H1 (cell line): ENCODE data around the gene CIC. TPM values are rescaled to one million over a fixed set of nuclear protein-coding genes. Genes with fewer than 3 reads are reported as not detected.

Source experiments
- CTCF ChIA-PET: fragments of 300-600 bp; sonication (Branson Sonifier 250); formaldehyde crosslinking; loops from one replicate; lab custom pipeline; 2021; ENCODE audit not compliant: partially characterized antibody; lab: Charles Lee
- POLR2A ChIA-PET: fragments of 300-600 bp; sonication (Branson Sonifier 250); formaldehyde crosslinking; loops from one replicate; lab custom pipeline; 2021; ENCODE audit warnings: inconsistent platforms; ENCODE audit not compliant: partially characterized antibody; lab: Charles Lee
- DNase-seq, 2 experiments: peaks; one replicate each; pipeline versions ENCODE4 v3.0.0 to v3.0.0-alpha.2; 2010 to 2022; ENCODE audit warnings: low spot score in 2 of 2, low read depth in 1 of 2, mixed read lengths in 1 of 2
- FAIRE-seq: peaks from 2 replicates; lab custom pipeline; 2011; peaks lifted over from hg19 to GRCh38; lab: Jason Lieb, UNC
- H2AFZ ChIP-seq: 2 replicates; pipeline ENCODE4 v1.8.1; 2012; ENCODE audit warnings: low read length, inconsistent platforms
- H2AK5ac ChIP-seq: 2 replicates; pipeline ENCODE4 v1.6.1; 2013; ENCODE audit warnings: low read depth, low read length
- H2BK120ac ChIP-seq: replicated peaks from 2 replicates; pipeline ENCODE3; 2013; ENCODE audit warnings: low read depth, low read length, inconsistent platforms
- H2BK12ac ChIP-seq: 2 replicates; pipeline ENCODE4 v1.6.1; 2013; ENCODE audit warnings: low read depth, low read length
- H2BK15ac ChIP-seq: 2 replicates; pipeline ENCODE4 v1.6.1; 2013; ENCODE audit warnings: low read length
- H2BK20ac ChIP-seq: 2 replicates; pipeline ENCODE4 v1.6.1; 2013; ENCODE audit warnings: low read length
- H2BK5ac ChIP-seq: 2 replicates; pipeline ENCODE4 v1.6.1; 2013; ENCODE audit warnings: low read depth, low read length
- H3K14ac ChIP-seq: 2 replicates; pipeline ENCODE4 v1.6.1; 2013; ENCODE audit warnings: inconsistent platforms; ENCODE audit not compliant: insufficient read length
- H3K18ac ChIP-seq: 2 replicates; pipeline ENCODE4 v1.6.1; 2013; ENCODE audit warnings: low read length; ENCODE audit errors: extremely low read depth
- H3K23ac ChIP-seq: 2 replicates; pipeline ENCODE4 v1.6.1; 2013; ENCODE audit warnings: inconsistent platforms; ENCODE audit not compliant: insufficient read length
- H3K23me2 ChIP-seq: 2 replicates; pipeline ENCODE4 v1.6.1; 2013; ENCODE audit warnings: low read depth, low read length
- H3K27ac ChIP-seq: 2 replicates; pipeline ENCODE4 v1.6.1; 2011; ENCODE audit warnings: low read depth, low read length, inconsistent platforms
- H3K27me3 ChIP-seq, 4 experiments: replicated peaks in 1 of 4; 1 replicate in 1 of 4; 2 replicates in 3 of 4; pipeline versions ENCODE4 v1.6.1 to v1.8.1; 2011 to 2013; ENCODE audit warnings: low read length in 3 of 4, mild to moderate bottlenecking in 3 of 4, inconsistent platforms in 2 of 4, mixed read lengths in 2 of 4, moderate library complexity in 1 of 4; ENCODE audit not compliant: control insufficient read depth in 3 of 4, insufficient read depth in 3 of 4; ENCODE audit errors: extremely low read depth in 1 of 4
- H3K36me3 ChIP-seq, 4 experiments: 2 replicates each; pipeline versions ENCODE4 v1.6.1 to v1.8.1; 2011 to 2013; ENCODE audit warnings: mild to moderate bottlenecking in 4 of 4, low read length in 3 of 4, moderate library complexity in 2 of 4, control low read depth in 1 of 4, inconsistent platforms in 1 of 4; ENCODE audit not compliant: insufficient read depth in 4 of 4, control insufficient read depth in 2 of 4
- H3K4ac ChIP-seq: replicated peaks from 2 replicates; pipeline ENCODE3; 2013; ENCODE audit warnings: low read length, low read depth, mixed read lengths, inconsistent platforms; ENCODE audit not compliant: insufficient read length
- H3K4me1 ChIP-seq, 4 experiments: replicated peaks in 1 of 4; 1 replicate in 1 of 4; 2 replicates in 3 of 4; pipeline versions ENCODE4 v1.6.1 to v1.8.1; 2011 to 2013; ENCODE audit warnings: low read length in 3 of 4, inconsistent platforms in 2 of 4, mixed read lengths in 1 of 4; ENCODE audit not compliant: insufficient read depth in 4 of 4, control insufficient read depth in 3 of 4
- H3K4me2 ChIP-seq, 2 experiments: 2 replicates each; pipeline versions ENCODE4 v1.6.1 to v1.8.1; 2011 to 2013; ENCODE audit warnings: low read depth in 2 of 2, low read length in 2 of 2, control low read depth in 1 of 2, inconsistent platforms in 1 of 2, mild to moderate bottlenecking in 1 of 2; ENCODE audit not compliant: insufficient read depth in 1 of 2
- H3K4me3 ChIP-seq, 4 experiments: fragments of 200-600, 300-600 bp in 1 of 4; sonication (generic), shearing (Covaris generic), sonication (Bioruptor Twin) in 1 of 4; 2 replicates each; pipeline versions ENCODE4 v1.5.1 to v1.8.1; 2011 to 2016; ENCODE audit warnings: low read length in 4 of 4, low read depth in 3 of 4, control low read depth in 2 of 4, inconsistent platforms in 2 of 4, mild to moderate bottlenecking in 2 of 4, mixed read lengths in 1 of 4, moderate library complexity in 1 of 4; ENCODE audit not compliant: insufficient read depth in 2 of 4; ENCODE audit errors: extremely low read depth in 1 of 4
- H3K56ac ChIP-seq: replicated peaks from 2 replicates; pipeline ENCODE3; 2013; ENCODE audit warnings: low read depth, mild to moderate bottlenecking, mixed read lengths, low read length, inconsistent platforms; ENCODE audit not compliant: insufficient read length
- H3K79me1 ChIP-seq: 2 replicates; pipeline ENCODE4 v1.6.1; 2013; ENCODE audit warnings: low read depth, low read length, control low read depth
- H3K79me2 ChIP-seq, 2 experiments: 2 replicates each; pipeline versions ENCODE4 v1.6.1 to v1.8.1; 2012 to 2013; ENCODE audit warnings: low read length in 2 of 2, mild to moderate bottlenecking in 2 of 2, inconsistent platforms in 1 of 2; ENCODE audit not compliant: insufficient read depth in 2 of 2, control insufficient read depth in 1 of 2
- H3K9ac ChIP-seq, 4 experiments: replicated peaks in 1 of 4; 1 replicate in 1 of 4; 2 replicates in 3 of 4; pipeline versions ENCODE4 v1.6.1 to v1.8.1; 2011 to 2013; ENCODE audit warnings: low read depth in 3 of 4, low read length in 3 of 4, control low read depth in 2 of 4, mild to moderate bottlenecking in 2 of 4, moderate library complexity in 2 of 4, inconsistent platforms in 1 of 4; ENCODE audit errors: extremely low read depth in 1 of 4
- H3K9me3 ChIP-seq, 2 experiments: 2 replicates each; pipeline versions ENCODE4 v1.6.1 to v1.8.1; 2012 to 2013; ENCODE audit warnings: mild to moderate bottlenecking in 2 of 2, moderate library complexity in 2 of 2, control low read depth in 1 of 2, inconsistent platforms in 1 of 2, low read depth in 1 of 2, low read length in 1 of 2, mixed read lengths in 1 of 2; ENCODE audit not compliant: insufficient read depth in 2 of 2
- H4K20me1 ChIP-seq, 2 experiments: replicated peaks in 1 of 2; 2 replicates each; pipeline versions ENCODE3 to v1.8.1; 2011 to 2013; ENCODE audit warnings: inconsistent platforms in 2 of 2, low read length in 2 of 2, mild to moderate bottlenecking in 1 of 2; ENCODE audit not compliant: insufficient read depth in 2 of 2, control insufficient read depth in 1 of 2
- H4K5ac ChIP-seq: 2 replicates; pipeline ENCODE4 v1.6.1; 2013; ENCODE audit warnings: low read length, low read depth, mixed read lengths, inconsistent platforms; ENCODE audit not compliant: insufficient read length
- H4K8ac ChIP-seq: 2 replicates; pipeline ENCODE4 v1.8.0; 2013; ENCODE audit warnings: mild to moderate bottlenecking, moderate library complexity, low read length, inconsistent platforms; ENCODE audit not compliant: insufficient read depth; ENCODE audit errors: extremely low read depth
- H4K91ac ChIP-seq: replicated peaks from 2 replicates; pipeline ENCODE3; 2013; ENCODE audit warnings: low read length, mixed read lengths, inconsistent platforms; ENCODE audit not compliant: insufficient read length
- KDM4A ChIP-seq: IDR thresholded peaks from one replicate; pipeline ENCODE4 v1.7.1; 2012; ENCODE audit warnings: low read depth, mild to moderate bottlenecking, moderate library complexity, low read length, inconsistent platforms; ENCODE audit not compliant: severe bottlenecking
- POLR2AphosphoS5 ChIP-seq: IDR thresholded peaks from 2 replicates; pipeline ENCODE4 v1.6.1; 2011; ENCODE audit warnings: low read depth, low read length
- RXRA ChIP-seq: IDR thresholded peaks from 2 replicates; pipeline ENCODE4 v1.6.1; 2011; ENCODE audit warnings: low read depth, mild to moderate bottlenecking, low read length, moderate library complexity; ENCODE audit not compliant: insufficient read depth
- SIN3A ChIP-seq, 2 experiments: IDR thresholded peaks in 1 of 2; conservative IDR thresholded peaks in 1 of 2; 2 replicates each; pipeline ENCODE4 v1.6.1; 2011 to 2012; ENCODE audit warnings: low read length in 2 of 2, improper control_type of control experiment in 1 of 2, low read depth in 1 of 2, mild to moderate bottlenecking in 1 of 2
- SRF ChIP-seq: IDR thresholded peaks from 2 replicates; pipeline ENCODE4 v1.6.1; 2011; ENCODE audit warnings: mild to moderate bottlenecking, low read depth, low read length, moderate library complexity
- ZNF274 ChIP-seq: IDR thresholded peaks from 2 replicates; pipeline ENCODE4 v1.7.0; 2012; ENCODE audit warnings: low read length, borderline replicate concordance; ENCODE audit errors: extremely low read depth
- WGBS, 2 experiments: shearing (Covaris generic) in 1 of 2; methylation state at CpG; one replicate each; pipeline versions ENCODE4 v1.1.6 to v1.1.7; 2013 to 2015; ENCODE audit warnings: low lambda C conversion rate in 2 of 2, mixed read lengths in 2 of 2, inconsistent platforms in 1 of 2, low coverage in 1 of 2, missing lambda C conversion rate in 1 of 2; ENCODE audit not compliant: insufficient replicate concordance in 2 of 2, insufficient coverage in 1 of 2, insufficient read length in 1 of 2; ENCODE audit errors: extremely low coverage in 1 of 2, missing lambda C conversion rate in 1 of 2; 5-methylcytosine and 5-hydroxymethylcytosine counted together
- polyA plus RNA-seq, 7 experiments: library from polyadenylated mRNA; depleted of rRNA in 3 of 7; stranded (reverse) in 5 of 7; unstranded in 2 of 7; fragments of >200 nt in 5 of 7; fragments of 200-250 nt in 2 of 7; gene quantifications; 1 replicate in 5 of 7; 2 replicates in 1 of 7; 4 replicates in 1 of 7; pipeline versions ENCODE4 v1.2.1 to v1.2.3, GENCODE V29; 2011 to 2013; ENCODE audit warnings: missing spikeins in 2 of 7, mixed read lengths in 2 of 7
- total RNA-seq: library from RNA; stranded (reverse); fragmentation: NEBNext Ultra II Directional; extraction: Animal tissue kit (Norgen Biotek cat#: 25700); gene quantifications from 2 replicates; pipeline ENCODE4 v1.2.1, GENCODE V29; 2021

Gene CIC
- total and polyA plus RNA-seq, 2 of the 8 experiments (the other 6 are each of a cell fraction or from before 2014, with no cell fraction given), result 13.2 to 43.6 TPM

DNA sequence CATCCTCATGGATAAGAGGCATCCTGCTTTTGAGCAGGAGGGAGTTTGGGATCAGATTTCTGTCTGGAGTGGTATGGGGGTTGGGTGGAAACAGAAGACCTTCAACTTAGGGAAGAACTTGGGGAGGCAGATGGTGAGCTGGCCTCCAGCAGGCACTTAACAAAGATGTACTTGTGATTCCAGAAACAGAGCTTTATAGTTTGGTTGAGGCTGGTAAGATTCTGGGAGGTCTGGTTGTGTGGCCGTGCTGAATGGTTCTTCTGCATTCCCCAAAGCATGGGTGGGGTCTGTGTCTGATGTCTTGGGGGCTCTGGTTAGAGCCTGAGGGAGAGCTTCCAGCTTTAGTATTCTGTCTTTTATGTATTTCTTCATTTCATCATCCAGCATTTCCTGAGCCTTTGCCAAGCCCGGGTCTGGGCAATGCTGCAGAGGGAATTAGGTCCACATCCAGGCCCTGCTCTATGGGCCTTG lies 61.2 kb downstream of the CIC start:
- H2BK15ac ChIP-seq, result no peak overlapping the region
- FAIRE-seq (no peak), DNase-seq (no peak)
- H3K14ac ChIP-seq, result no peak overlapping the region
- H3K23ac ChIP-seq, result no peak overlapping the region
- H3K4me1 ChIP-seq, result peaks cover 0 to 4% (median 1%) of the 10 kb centered on the region in 4 experiments; a peak in 3 of 7 replicates
- no peak overlapping the region for H3K4ac ChIP-seq
- no peak overlapping the region for H3K4me3 ChIP-seq
- H3K27me3 ChIP-seq, result no peaks in the 10 kb centered on the region
- H3K56ac ChIP-seq, result no peak overlapping the region
- H4K91ac ChIP-seq, result no peak overlapping the region
- H4K8ac ChIP-seq, result no peak overlapping the region
- H4K5ac ChIP-seq, result no peak overlapping the region
- no peaks in the 10 kb centered on the region for H3K36me3 ChIP-seq
- no peak overlapping the region for H3K4me2 ChIP-seq
- peaks cover 8% of the 10 kb centered on the region; the same call in 1 of the 2 replicates for H3K79me1 ChIP-seq
- no peak overlapping the region for H2AFZ ChIP-seq
- no peak overlapping the region for H2BK120ac ChIP-seq
- POLR2A ChIA-PET, result interaction anchor here (0.6 to 1.3 kb wide), 2 partner anchors 40 to 86 kb away, joined by 3 read pairs; no protein-coding TSS in a partner anchor
- no peak overlapping the region for H3K9ac ChIP-seq
- H3K23me2 ChIP-seq, result peaks cover 5% of the 10 kb centered on the region; the same call in 1 of the 2 replicates
- WGBS, 2 experiments, result 79% methylated on average over 2 of the region's 2 CpGs; no CpG with 5 or more reads in 1 of the 2 experiments
- no peak overlapping the region for H2AK5ac ChIP-seq
- H4K20me1 ChIP-seq, result peaks cover 0 to 15% of the 10 kb centered on the region in 2 experiments
- H2BK20ac ChIP-seq, result no peak overlapping the region
- H2BK12ac ChIP-seq, result no peak overlapping the region
- H2BK5ac ChIP-seq, result no peak overlapping the region
- CTCF ChIA-PET, result interaction anchor here (0.8 to 8.8 kb wide), 6 partner anchors 15 to 302 kb away, joined by 3 to 90 read pairs (median 4); no protein-coding TSS in a partner anchor
- H3K27ac ChIP-seq, result no peak overlapping the region
- no peak overlapping the region for H3K18ac ChIP-seq
- H3K9me3 ChIP-seq, result no peaks in the 10 kb centered on the region
- peaks cover 0 to 16% of the 10 kb centered on the region in 2 experiments; a peak in 1 of 4 replicates for H3K79me2 ChIP-seq
- TF ChIP-seq SRF (no peak), SIN3A (conservative IDR thresholded peaks at IDR 0.05 in 1 of 2, IDR thresholded peaks at IDR 0.05 in 1 of 2; ENCODE audit: low read depth in 1 of 2, low read length in 2 of 2) (no peak), POLR2AphosphoS5 (no peak), ZNF274 (no peak), KDM4A (no peak), RXRA (no peak)
